GM18951 (cell line): ENCODE measurements around the gene TICAM2.
A peak's percentile ranks its signal among the peaks of the same experiment; 100 is the strongest.

Source experiments
- POLR2A ChIP-seq: IDR thresholded peaks from 4 replicates; pipeline ENCODE4 v1.6.1; 2011; ENCODE audit warnings: mild to moderate bottlenecking; ENCODE audit not compliant: insufficient read length, insufficient read depth; ENCODE audit errors: extremely low read depth
- in situ Hi-C: fragments of 300-500 bp; cut with MboI; formaldehyde crosslinking; loops from one replicate; pipeline ENCODE4 v1.12.0; 2022; ENCODE audit warnings: low sequenced_read_pairs, mixed read lengths, inconsistent platforms; ENCODE audit not compliant: unreplicated experiment

TICAM2 gene

GRCh38 chr5:115545351-115545882, 56.9 kb downstream of the TICAM2 start:
- TF ChIP-seq POLR2A: no peak
- in situ Hi-C loops: no loop called here

DNA sequence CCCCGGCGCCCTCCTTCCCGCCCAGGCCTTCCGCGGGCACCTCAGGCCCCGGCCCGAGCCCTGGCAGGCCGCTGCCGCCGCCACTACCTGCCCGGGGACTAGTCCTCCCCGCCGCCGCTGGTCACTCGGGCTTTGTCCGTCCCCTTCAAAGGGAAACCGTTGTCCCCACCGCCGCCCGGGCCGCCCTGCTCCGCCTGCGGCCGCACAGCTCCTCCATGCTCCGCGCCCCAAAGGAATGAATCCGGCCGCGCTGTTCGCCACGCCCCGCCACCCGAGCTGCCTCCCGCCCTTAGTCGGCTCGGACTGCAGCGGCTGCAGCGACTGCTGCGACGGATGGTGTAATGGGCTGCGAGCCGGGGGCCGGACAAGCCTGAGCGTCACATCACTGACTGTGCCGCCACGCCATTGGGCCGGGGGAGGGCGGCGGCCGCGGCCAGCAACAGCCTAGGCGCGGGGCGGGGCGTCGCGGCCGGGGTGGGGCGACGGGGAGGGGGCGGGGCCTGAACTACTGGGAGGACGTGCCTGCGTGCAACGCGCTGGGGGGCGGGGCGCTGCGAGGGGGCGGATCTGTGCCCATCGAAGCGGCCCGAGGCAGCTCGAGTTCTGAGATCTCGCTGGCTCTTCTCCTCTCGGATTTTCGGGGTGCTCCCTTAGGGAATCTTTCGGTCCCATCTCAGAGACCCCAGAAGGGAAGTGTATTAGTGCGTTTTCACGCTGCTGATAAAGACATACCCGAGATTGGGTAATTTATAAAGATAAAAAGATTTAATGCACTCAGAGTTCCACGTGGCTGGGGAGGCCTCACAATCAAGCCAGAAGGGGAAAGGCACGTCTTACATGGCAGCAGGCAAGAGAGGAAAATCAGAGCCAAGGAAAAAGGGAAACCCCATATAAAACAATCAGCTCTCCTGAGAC, 57.6 kb downstream of the TICAM2 start, which contains the start of gene FEM1C:
FEM1C (minus strand) TSS at position 340 of the 915 bp plus-strand sequence. CDS start 1,282 bp downstream, outside the sequence.
- in situ Hi-C loops: no loop called here
- TF ChIP-seq POLR2A: peak; percentile 98

DNA sequence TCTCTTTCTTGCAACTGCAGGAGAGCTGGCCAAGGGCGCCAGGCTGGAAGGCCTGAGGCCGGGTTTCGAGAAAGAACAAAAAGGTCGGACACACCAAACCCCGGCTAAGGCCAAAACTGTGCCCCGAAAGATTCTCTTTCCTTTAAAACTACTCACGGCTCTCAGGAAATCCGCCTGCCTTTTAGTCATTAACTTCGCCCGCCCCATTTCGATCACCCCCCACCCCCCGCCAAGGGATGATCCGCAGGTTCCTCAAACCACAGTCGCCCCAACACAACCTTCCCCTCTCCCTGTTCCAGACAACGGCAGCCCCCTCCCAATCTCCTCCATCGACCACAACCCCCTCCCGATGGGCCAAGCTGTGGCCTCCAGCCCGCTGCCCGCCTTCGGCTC, 58.2 kb downstream of the TICAM2 start:
- in situ Hi-C loops: no loop called here
- TF ChIP-seq POLR2A: no peak

- no peak for TF ChIP-seq POLR2A
- in situ Hi-C loops: no loop called here
Measured at GRCh38 chr5:115543365-115544042, 58.8 kb downstream of the TICAM2 start.

GRCh38 chr5:115542651-115543364, 59.5 kb downstream of the TICAM2 start:
- TF ChIP-seq POLR2A: no peak
- in situ Hi-C loops: no loop called here

DNA sequence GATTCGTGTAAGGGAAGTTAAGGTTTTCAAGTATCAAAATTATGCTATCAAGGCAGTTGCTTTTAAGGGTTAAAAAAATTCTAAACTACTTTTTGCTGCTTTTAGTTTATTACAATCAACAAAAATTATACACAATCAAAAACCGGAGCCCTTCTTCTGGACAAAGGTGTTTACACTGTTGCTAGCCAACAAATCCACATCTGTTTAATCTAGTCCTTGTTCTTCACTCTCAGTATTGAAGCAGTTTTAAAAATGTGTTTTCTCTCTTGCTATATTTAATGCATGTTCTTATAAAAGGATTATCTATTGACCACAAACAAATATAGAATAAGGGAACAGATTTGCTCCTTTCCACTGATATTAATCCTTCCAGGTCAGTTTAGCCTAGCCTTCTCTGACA, 60.2 kb downstream of the TICAM2 start:
- no peak for TF ChIP-seq POLR2A
- in situ Hi-C loops: no loop called here

DNA sequence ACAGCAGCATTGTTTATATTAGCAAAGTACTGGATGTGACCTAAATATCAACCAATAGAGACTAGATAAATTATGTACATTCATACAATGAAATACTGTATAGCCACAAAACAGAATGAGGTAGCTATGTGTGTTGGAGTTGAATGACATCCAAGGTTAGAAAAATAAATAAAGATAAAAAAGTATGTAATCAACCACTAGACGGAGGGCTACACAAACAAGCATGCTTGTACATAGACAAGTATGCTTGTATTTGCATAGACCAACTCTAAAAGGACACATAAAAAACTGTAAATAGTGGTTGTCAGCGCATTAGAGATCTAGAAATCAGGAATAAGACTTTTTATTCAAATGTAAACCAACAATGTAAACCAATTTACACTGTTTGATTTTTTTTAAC, 60.7 kb downstream of the TICAM2 start:
- in situ Hi-C loops: no loop called here
- no peak for TF ChIP-seq POLR2A

GRCh38 chr5:115535479-115536035, 66.7 kb downstream of the TICAM2 start:
- TF ChIP-seq POLR2A: no peak
- in situ Hi-C loops: no loop called here

- no peak for TF ChIP-seq POLR2A
- in situ Hi-C loops: no loop called here
Measured at GRCh38 chr5:115532517-115532916, 69.8 kb downstream of the TICAM2 start.

- in situ Hi-C loops: no loop called here
Measured at GRCh38 chr5:115531787-115532367, 70.4 kb downstream of the TICAM2 start.

GRCh38 chr5:115531380-115531779, 70.9 kb downstream of the TICAM2 start:
- no peak for TF ChIP-seq POLR2A
- in situ Hi-C loops: no loop called here

More at GRCh38 chr5:115531787-115532367, 70.4 kb downstream of the TICAM2 start:
- TF ChIP-seq POLR2A: no peak

GRCh38 chr5:115530426-115530825, 71.9 kb downstream of the TICAM2 start:
- in situ Hi-C loops: no loop called here
- no peak for TF ChIP-seq POLR2A
